HG03280 (cell line): ENCODE data around the gene EXOC6.

Experiments used
- ATAC-seq: cut with Tn5 transposase; IDR thresholded peaks from one replicate; pipeline ENCODE4 v1.9.1; 2021; ENCODE audit warnings: mild to moderate bottlenecking, moderate library complexity; ENCODE audit not compliant: unreplicated experiment

EXOC6 gene

GRCh38 chr10:92999191-92999590 is 150.9 kb downstream of the EXOC6 start:
- ATAC-seq: no peak

GRCh38 chr10:93006435-93007039 is 158.2 kb downstream of the EXOC6 start:
- ATAC-seq: no peak

GRCh38 chr10:93015722-93016121 is 167.4 kb downstream of the EXOC6 start:
- no peak for ATAC-seq

GRCh38 chr10:93023013-93023650 is 174.8 kb downstream of the EXOC6 start:
- no peak for ATAC-seq

- ATAC-seq: no peak
These were observed 177.8 kb downstream of the EXOC6 start for GRCh38 chr10:93026072-93026471.

GRCh38 chr10:93027508-93027907 is 179.2 kb downstream of the EXOC6 start:
- ATAC-seq: no peak

- no peak for ATAC-seq
These were observed 180.6 kb downstream of the EXOC6 start for GRCh38 chr10:93028883-93029282.

GRCh38 chr10:93030409-93030808 is 182.1 kb downstream of the EXOC6 start:
- ATAC-seq: no peak

GRCh38 chr10:93032105-93032808 is 183.9 kb downstream of the EXOC6 start:
- ATAC-seq: no peak

- ATAC-seq: no peak
These were observed 184.5 kb downstream of the EXOC6 start for GRCh38 chr10:93032809-93033137.

GRCh38 chr10:93034426-93034825 is 186.1 kb downstream of the EXOC6 start:
- ATAC-seq: no peak

- ATAC-seq: no peak
These were observed 190.8 kb downstream of the EXOC6 start for GRCh38 chr10:93039110-93039509.

- ATAC-seq: no peak
These were observed 191.4 kb downstream of the EXOC6 start for GRCh38 chr10:93039721-93040120.

GRCh38 chr10:93054486-93054885 is 206.2 kb downstream of the EXOC6 start:
- no peak for ATAC-seq

GRCh38 chr10:93058139-93058538 is 209.8 kb downstream of the EXOC6 start:
- ATAC-seq: no peak

- ATAC-seq: no peak
These were observed 211.9 kb downstream of the EXOC6 start, which contains the start of gene CYP26C1 for GRCh38 chr10:93059975-93060886. Gene CYP26C1, plus strand, starts transcription at chr10:93060798. Its CDS starts 466 bp downstream, at chr10:93061264.

GRCh38 chr10:93060887-93061593 is 212.7 kb downstream of the EXOC6 start:
- no peak for ATAC-seq

- no peak for ATAC-seq
These were observed 213.5 kb downstream of the EXOC6 start for GRCh38 chr10:93061594-93062513.

GRCh38 chr10:93062514-93063143 is 214.3 kb downstream of the EXOC6 start:
- ATAC-seq: no peak
